NCI-H82 treated with DMSO at 0.1 percent for 48 hours (cell line): ENCODE data around the gene ACCSL.

Source experiments
- DNase-seq: peaks from one replicate; lab custom pipeline; 2025; ENCODE audit not compliant: unreplicated experiment; lab: John Stamatoyannopoulos, UW

Gene ACCSL

DNA sequence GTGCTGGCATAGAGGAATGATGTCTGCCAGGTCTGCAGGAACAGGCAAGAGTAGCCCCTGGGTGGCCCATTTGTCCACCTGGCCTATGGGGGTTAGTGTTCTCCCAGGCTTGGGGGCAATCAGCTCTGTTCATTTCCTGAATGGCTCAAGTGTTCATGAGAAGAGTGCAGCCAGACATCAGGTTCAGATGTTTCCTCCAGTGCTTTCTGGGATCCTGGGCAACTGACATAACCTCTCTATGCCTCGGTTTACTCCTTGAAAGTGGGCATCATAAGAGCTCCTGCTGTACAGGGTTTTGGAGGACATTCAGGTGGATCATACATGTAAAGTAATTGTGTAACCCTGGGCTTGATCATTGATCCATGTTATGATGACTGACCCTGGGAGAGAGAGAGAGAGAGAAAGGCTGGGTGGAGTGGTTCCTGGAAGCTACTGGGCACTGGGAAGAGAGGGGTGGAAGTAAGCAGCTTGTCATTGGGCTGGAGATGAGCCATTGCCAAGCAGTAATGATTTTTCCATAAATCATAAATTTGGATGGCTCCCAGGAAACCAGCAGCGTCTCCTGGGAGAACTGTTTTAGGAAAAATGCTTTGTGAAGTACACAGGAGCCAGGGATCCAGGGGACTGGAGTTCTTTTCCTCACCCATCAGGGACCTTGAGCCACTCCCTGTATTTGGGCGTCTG, 30.2 kb upstream of the ACCSL start:
- no peak for DNase-seq

GRCh38 chr11:44018127-44018521, 29.7 kb upstream of the ACCSL start:
- DNase-seq, result no peak

GRCh38 chr11:44018829-44019228, 29.0 kb upstream of the ACCSL start:
- no peak for DNase-seq

DNA sequence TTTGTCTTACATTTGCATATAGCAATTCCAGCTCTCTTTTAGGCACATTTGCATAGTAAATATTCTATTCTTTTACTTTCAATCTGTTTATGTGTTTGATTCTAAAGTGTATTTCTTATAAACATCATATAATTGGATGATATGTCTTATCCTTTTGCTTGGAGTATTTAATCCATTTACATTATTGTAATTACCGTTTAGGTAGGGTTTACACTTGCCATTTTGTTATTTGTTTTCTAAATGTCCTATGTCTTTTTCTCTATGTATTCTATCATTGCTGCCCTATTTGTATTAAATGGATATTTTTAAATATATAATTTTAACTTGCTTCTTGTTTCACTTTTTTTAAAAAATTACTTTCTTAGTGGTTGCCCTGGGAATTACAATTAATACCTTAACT, 22.8 kb upstream of the ACCSL start:
- no peak for DNase-seq

DNA sequence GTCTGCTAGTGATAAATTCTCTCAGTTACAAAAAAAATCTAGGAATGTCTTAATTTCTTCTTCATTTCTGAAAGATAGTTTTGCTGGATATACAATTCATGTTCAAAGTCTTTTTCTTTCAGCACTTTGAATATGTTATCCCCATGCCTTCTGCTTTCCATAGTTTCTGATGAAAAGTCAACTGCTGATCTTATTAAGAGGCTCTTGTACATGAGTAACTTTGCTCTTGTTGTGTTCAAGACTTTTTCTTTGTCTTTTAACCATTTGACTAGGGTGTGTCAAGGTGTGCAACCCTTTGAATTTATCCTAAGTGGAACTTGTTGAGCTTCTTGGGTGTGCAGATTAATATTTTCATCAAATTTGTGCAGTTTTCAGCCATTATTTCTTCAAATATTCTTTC, 22.1 kb upstream of the ACCSL start:
- DNase-seq, result no peak

DNA sequence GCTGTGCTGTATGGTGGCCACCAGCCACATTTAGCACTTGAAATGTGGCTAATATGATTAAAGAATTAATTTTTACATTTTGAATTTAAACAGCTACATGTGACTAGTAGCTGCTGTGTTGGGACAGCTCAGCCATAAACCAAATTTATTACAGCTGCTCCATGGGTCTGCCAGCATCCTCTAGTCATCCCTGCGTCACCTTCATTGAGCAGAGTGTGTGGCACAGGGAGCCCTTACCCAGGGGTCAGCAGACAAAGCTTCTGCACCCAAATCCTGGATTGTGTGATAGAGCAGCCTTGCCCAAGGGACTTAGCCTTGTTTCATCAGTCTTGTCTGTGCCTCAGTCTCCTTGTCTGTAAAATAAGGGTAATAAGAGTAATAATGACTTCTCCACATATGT, 19.4 kb upstream of the ACCSL start:
- no peak for DNase-seq

DNA sequence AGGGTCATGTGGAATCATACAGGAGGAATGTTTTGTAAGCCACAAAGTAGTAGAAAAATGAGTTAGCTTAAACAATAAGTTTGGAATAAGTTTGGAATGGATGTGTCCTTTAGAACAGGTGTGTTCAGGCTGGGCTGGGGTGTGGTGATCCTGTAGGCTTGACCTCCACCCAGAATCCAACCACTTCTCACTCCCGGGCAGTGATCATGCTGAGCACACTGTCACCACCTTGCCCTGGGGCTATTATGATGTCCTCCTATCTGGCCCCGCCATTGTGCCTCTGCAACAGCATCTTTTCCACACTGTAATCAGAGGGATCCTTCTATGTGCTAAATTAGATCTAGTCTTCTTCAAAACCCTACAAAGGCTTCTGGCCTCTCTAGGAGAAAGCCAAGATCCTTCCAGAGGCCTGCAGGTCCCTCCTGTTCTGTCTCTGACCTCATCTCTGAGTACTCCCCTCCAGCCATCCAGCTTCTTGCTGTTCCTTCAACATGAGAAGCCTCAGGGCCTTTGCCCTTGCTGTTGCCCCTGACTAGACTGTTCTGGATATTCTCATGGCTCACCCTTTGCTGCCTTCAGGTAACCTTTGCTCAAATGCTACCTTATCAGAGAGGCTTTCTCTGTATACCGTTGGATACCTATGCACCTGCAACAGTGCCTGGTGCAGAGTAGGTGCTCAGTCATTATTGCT, 18.8 kb upstream of the ACCSL start:
- DNase-seq, result no peak

DNA sequence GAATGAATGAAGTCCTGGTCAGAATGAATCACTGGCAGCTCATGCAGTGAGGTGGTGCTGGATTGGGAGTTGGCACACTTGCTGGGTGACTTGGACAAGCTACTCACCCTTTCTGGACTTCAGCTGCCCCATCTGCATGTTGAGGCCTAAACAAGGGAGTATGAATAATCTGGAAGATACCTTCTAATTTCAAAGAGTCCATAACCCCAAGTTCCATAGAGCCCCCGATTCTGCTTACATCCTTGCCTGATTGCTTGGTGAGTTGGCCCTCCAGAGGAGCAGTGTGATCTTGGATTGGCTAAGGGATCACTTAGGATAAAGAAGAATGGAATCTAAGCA, 18.3 kb upstream of the ACCSL start:
- no peak for DNase-seq

DNA sequence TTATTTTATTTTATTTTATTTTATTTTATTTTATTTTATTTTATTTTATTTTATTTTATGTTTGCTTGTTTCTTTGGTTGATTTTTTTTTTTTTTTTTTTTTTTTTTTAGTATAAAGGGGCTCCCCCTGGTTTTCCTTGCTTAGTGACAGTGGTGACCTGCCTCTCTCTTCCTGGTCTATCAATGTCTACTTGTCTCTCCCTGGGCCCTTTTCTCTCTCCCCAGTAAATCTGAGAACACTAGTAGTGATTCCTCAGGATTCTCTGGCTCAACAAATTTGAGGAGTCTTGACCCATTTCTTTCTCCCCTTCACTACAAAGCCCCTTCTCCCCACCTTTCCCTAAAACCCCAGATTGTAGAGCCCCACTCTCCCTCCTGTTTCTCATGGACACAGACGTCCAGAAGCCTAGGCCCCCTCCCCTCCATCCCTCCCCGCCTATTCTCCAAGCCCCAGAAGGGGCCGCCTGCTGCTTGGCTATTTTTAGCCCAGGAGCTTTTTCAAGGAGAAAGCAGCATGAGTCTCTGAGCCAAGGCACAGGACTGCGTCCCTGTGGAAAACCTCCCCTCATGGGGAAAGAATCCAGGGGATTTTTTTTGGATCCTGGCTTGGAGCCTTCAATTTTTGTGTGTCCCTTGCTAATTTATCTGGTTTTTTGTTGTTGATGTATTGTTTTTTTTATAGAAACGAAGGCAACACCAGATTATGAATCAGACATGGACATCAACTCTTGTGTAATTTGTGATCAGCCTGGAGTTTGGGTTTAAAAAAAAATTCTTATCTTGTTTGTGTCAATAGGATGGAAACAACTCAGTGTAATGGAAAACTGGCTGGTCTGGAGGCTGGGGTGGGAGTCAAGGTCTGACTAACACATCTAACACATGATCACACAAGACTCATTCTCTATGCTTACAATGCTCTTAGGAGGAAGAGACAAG, 17.5 kb upstream of the ACCSL start:
- DNase-seq, result peak; percentile 42

DNA sequence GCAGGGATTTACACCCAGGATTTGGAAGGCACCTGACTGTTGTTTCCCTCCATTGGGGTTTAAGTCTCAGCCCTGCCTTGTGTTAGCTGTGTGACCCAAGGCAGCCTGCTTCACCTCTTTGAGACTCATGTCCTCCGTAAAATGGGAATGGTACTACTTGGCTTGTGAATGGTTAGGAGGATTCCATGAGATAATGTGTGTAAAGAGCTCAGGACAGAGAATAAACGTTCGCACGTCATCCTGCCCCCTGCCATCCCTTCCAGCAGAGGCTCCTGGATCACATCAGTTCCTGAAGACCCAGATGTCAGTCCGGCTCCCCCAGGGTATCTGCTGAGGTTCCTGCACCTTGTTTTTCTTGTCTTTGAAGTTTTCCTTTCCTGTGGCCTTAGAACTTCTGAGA, 16.8 kb upstream of the ACCSL start:
- DNase-seq, result no peak

DNA sequence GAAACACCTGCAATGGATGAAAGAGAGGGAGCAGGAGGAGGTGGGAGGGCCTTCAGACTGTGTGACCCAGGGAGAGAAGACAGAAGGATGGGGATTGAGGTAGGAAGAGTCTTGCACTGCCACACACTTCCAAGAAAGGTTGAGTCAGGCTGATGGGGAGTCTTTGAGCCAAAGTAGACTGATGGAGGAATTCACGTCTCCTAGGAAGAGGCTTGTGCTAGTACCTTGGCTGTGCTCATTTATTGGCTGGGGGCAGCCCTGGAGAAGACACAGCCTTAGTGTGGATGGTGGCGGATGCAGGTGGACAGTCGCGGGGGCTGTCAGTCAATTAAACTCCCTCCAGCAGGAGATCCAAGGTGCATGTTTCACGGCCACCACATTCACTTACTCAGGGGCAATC, 16.2 kb upstream of the ACCSL start:
- no peak for DNase-seq

GRCh38 chr11:44032299-44033085, 15.3 kb upstream of the ACCSL start:
- no peak for DNase-seq

DNA sequence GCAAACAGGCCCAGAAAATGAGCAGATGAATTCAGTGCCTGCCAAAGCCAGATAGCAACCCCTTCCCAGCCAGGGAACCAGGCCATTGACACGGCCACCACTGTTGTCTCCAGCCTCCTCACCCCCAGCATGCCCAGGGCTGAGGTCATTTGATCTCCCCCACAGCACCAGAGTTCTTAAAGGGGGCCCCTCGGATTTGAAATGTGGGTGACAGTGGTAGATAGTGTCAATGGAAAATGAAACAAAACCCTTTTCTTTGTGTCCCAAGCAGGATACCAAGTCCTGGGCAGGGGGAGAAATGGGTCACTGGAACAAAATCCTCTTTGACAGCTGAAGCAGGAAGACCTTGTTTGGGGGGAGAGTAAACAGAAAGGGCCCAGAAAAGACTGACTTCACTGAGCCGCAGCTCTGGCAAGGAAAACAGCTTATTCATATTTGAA, 14.3 kb upstream of the ACCSL start:
- DNase-seq, result no peak

DNA sequence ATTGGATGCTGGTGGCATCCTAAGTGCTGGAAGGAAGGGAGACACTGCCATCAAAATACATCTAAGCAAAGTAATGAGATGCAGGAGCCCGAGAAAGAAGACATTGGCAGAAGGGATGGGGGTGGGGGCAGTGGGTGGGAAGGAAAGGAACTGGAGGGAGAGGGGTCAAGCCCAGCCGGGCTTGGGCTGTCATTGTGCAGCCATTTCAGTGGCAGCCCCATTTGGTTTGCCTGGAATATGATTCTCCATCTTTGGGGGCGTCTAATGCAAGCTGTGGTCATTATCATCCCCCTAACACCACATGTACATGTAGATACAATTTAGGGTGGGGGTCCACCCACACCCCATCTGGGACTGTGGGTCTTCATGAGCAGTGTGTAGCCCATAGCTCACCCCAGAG, 13.9 kb upstream of the ACCSL start:
- DNase-seq, result no peak

DNA sequence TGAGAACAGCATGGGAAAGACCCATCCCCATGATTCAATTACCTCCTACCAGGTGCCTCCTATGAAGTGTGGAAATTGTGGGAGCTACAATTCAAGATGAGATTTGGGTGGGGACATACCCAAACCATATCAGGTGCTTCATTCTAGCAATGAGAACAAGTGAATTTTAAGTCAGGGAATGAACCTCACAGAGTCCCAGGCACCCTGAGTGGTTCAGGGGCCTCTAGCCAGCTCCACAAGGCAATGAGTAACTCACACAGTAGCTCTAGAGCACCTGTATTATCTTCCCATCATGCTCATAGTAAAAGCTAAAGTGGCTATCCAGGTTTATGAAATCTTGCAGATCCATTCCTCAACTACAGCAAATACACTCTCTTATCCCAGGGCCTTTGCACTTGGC, 13.1 kb upstream of the ACCSL start:
- no peak for DNase-seq

- DNase-seq, result peak; percentile 23
Observed at GRCh38 chr11:44036811-44037657, 10.7 kb upstream of the ACCSL start.

DNA sequence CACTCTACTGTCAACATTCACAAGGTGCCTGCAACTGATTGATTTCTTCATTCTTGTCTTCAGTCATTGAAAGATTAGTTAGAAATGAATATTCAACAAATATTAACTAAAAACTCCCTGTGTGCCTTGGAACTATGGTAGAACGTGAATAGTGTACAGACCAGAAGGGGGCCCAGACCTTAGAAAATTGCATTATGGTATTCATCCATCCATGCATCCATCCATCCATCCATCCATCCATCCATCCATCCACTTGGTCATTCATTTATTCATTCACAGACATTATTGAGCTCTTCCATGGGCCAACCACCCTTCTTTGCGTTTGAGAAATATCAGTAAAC, 10.2 kb upstream of the ACCSL start:
- no peak for DNase-seq

- no peak for DNase-seq
Observed at GRCh38 chr11:44043157-44043556, 4.6 kb upstream of the ACCSL start.

DNA sequence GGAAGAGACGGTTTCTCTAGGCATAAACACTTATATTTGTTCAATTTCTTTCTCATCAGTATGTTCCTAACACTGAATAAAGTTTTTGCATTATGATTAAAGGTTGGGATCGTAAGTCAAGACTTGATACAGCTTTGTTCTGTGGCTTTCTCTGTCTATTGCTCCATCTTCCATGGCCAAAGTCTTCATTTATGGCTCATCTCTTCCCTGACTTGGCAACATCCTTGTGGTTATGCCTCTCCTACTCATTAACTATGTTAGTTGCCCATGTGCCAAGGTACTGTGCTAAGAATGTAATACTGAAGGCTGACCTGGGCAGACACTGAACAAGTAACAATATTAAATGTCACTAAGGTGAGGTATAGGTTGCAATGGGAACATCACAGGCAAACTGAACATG, 1.6 kb upstream of the ACCSL start:
- no peak for DNase-seq

DNA sequence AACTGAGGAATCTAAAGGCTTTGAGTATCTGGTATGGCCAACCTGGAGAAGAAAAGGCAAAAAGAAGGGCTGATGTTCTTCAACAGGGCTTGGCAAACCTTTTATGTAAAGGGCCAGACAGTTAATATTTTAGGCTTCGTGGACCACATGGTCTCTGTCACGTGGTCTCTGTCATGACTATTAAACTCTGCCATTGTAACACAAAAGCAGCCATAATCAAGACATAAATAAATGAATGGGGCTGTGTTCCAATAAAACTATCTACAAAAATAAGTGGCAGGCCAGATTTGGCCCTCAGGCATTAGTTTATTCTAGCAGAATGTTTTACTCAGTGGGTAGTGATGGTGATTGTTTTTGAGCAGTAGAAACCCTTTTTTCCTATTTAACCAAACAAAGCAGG, 483 bp upstream of the ACCSL start:
- DNase-seq, result no peak
